HepG2 (cell line): Measurements from ENCODE around the gene PRM3. TPM values are rescaled to one million over a fixed set of nuclear protein-coding genes. Genes with fewer than 3 reads are reported as not detected.
A peak's percentile ranks its signal among the peaks of the same experiment; 100 is the strongest.

Source experiments
- ATAC-seq: fragments of 200-7000 bp; cut with Tn5 transposase; 3 replicates; pipeline ENCODE4 v1.9.1; 2020; ENCODE audit warnings: mild to moderate bottlenecking, moderate library complexity
- BruUV-seq: library from RNA; stranded (reverse); fragments of 400-500 nt; replicated peaks from 2 replicates; lab custom pipeline; 2021; lab: Mats Ljungman, UMichigan
- CTCF ChIA-PET: fragments of 300-600 bp; formaldehyde crosslinking; extraction: SDS; loops from one replicate; lab custom pipeline; 2021; ENCODE audit warnings: low total read pairs, inconsistent platforms, low intra/inter-chr PET ratio; lab: Yijun Ruan, JAX
- POLR2A ChIA-PET: fragments of 350-600 bp; sonication (Branson Sonifier 250); formaldehyde crosslinking; loops from one replicate; lab custom pipeline; 2020; ENCODE audit warnings: antibody characterized with exemption, inconsistent platforms; lab: Yijun Ruan, JAX
- DNase-seq: peaks from one replicate; pipeline ENCODE4 v3.0.0-alpha.2; 2015; ENCODE audit warnings: low spot score
- FAIRE-seq: peaks from 3 replicates; lab custom pipeline; 2011; peaks lifted over from hg19 to GRCh38; lab: Jason Lieb, UNC
- H2AFZ ChIP-seq: one replicate; pipeline ENCODE4 v1.6.1; 2011; ENCODE audit warnings: low read length, inconsistent platforms
- H3K27ac ChIP-seq: fragments of 300-600 bp; 3 replicates; pipeline ENCODE4 v1.8.0; 2011; ENCODE audit warnings: mixed run types, mild to moderate bottlenecking, mixed read lengths, low read length, inconsistent platforms; ENCODE audit not compliant: insufficient read depth; ENCODE audit errors: extremely low read length
- H3K27me3 ChIP-seq, 2 experiments: fragments of 200-600 bp in 1 of 2; 2 replicates in 1 of 2; 3 replicates in 1 of 2; pipeline versions ENCODE4 v1.6.0 to v1.8.0; 2011; ENCODE audit warnings: low read length in 2 of 2, mild to moderate bottlenecking in 2 of 2, moderate library complexity in 2 of 2, inconsistent platforms in 1 of 2; ENCODE audit not compliant: insufficient read depth in 2 of 2, control insufficient read depth in 1 of 2
- H3K36me3 ChIP-seq, 2 experiments: fragments of 200-600 bp in 1 of 2; replicated peaks in 1 of 2; 2 replicates in 1 of 2; 3 replicates in 1 of 2; pipeline versions ENCODE4 v1.5.1 to v1.8.0; 2011; ENCODE audit warnings: low read length in 2 of 2, inconsistent platforms in 1 of 2; ENCODE audit not compliant: insufficient read depth in 2 of 2, control insufficient read depth in 1 of 2
- H3K4me1 ChIP-seq: 2 replicates; pipeline ENCODE4 v1.5.1; 2012; ENCODE audit warnings: low read length, inconsistent platforms; ENCODE audit not compliant: insufficient read depth
- H3K4me2 ChIP-seq: 2 replicates; pipeline ENCODE4 v1.6.0; 2011; ENCODE audit warnings: low read depth, low read length, inconsistent platforms
- H3K4me3 ChIP-seq, 3 experiments: fragments of 200-600 bp in 1 of 3; sonication (generic), shearing (Covaris generic) in 1 of 3; replicated peaks in 1 of 3; 2 replicates each; pipeline ENCODE4 v1.5.1; 2011 to 2016; ENCODE audit warnings: low read length in 3 of 3, inconsistent platforms in 2 of 3, low read depth in 2 of 3, mild to moderate bottlenecking in 2 of 3, control low read depth in 1 of 3, mixed read lengths in 1 of 3; ENCODE audit not compliant: insufficient read depth in 1 of 3
- H3K79me2 ChIP-seq: one replicate; pipeline ENCODE4 v1.6.1; 2011; ENCODE audit warnings: low read length, inconsistent platforms; ENCODE audit not compliant: insufficient read depth
- H3K9ac ChIP-seq: 2 replicates; pipeline ENCODE4 v1.6.0; 2011; ENCODE audit warnings: mild to moderate bottlenecking, low read depth, low read length, inconsistent platforms; ENCODE audit not compliant: insufficient read depth
- H3K9me3 ChIP-seq: 2 replicates; pipeline ENCODE4 v1.5.1; 2012; ENCODE audit warnings: mild to moderate bottlenecking, low read length
- H4K20me1 ChIP-seq: 2 replicates; pipeline ENCODE4 v1.6.0; 2011; ENCODE audit warnings: inconsistent platforms, mild to moderate bottlenecking, low read length, moderate library complexity; ENCODE audit not compliant: insufficient read depth
- NFYB ChIP-seq: sonication (generic); formaldehyde crosslinking; IDR thresholded peaks from 2 replicates; pipeline ENCODE4 v1.4.0; 2020; ENCODE audit warnings: missing genetic modification reagents
- TBX3 ChIP-seq: fragments of 450-650 bp; IDR thresholded peaks from 2 replicates; pipeline ENCODE4 v1.6.1; 2017; ENCODE audit warnings: antibody characterized with exemption, mild to moderate bottlenecking, inconsistent platforms, borderline replicate concordance
- ZMYM4 ChIP-seq: sonication (generic); formaldehyde crosslinking; IDR thresholded peaks from 2 replicates; pipeline ENCODE4 v1.8.1; 2023; ENCODE audit warnings: mild to moderate bottlenecking, missing genetic modification reagents
- ZNF770 ChIP-seq: sonication (generic); formaldehyde crosslinking; IDR thresholded peaks from 2 replicates; pipeline ENCODE4 v1.5.0; 2020; ENCODE audit warnings: mild to moderate bottlenecking, missing genetic modification reagents
- WGBS: methylation state at CpG from one replicate; pipeline ENCODE4 v1.1.6; 2017; ENCODE audit warnings: low lambda C conversion rate; 5-methylcytosine and 5-hydroxymethylcytosine counted together
- in situ Hi-C: cut with HindIII; loops from 2 replicates; pipeline ENCODE4 v1.10.0; 2017; ENCODE audit warnings: low pct_unique_long_range_greater_than_20kb; ENCODE audit not compliant: extremely low pct_ligation_motif_present
- intact Hi-C: fragments of 100-400 bp; cut with micrococcal nuclease; formaldehyde crosslinking; loops from one replicate; pipeline ENCODE4 v1.10.0; 2022; ENCODE audit not compliant: unreplicated experiment
- polyA plus RNA-seq, 8 experiments: library from polyadenylated mRNA; depleted of rRNA in 3 of 8; stranded (reverse) in 7 of 8; unstranded in 1 of 8; fragments of >200 nt; fragmentation: Illumina TruSeq in 4 of 8; extraction: Trizol in 4 of 8; gene quantifications; 2 replicates each; pipeline versions ENCODE4 v1.2.1 to v1.2.3, GENCODE V29; 2011 to 2016; ENCODE audit warnings: low read depth in 4 of 8, missing spikeins in 1 of 8, mixed read lengths in 1 of 8; ENCODE audit not compliant: insufficient read depth in 1 of 8
- total RNA-seq, 5 experiments: library from RNA; depleted of rRNA; stranded (reverse); fragments of >200 nt; fragmentation: Illumina TruSeq; extraction: Trizol; gene quantifications; 2 replicates each; pipeline ENCODE4 v1.2.3, GENCODE V29; 2016; ENCODE audit warnings: low read depth in 1 of 5

PRM3 gene
- total and polyA plus RNA-seq, 2 of the 13 experiments (the other 11 are each of a cell fraction or from before 2014, with no cell fraction given), result not detected

- Histone ChIP-seq H3K4me3 (no peak overlapping the region), H3K27ac (no peak overlapping the region), H3K27me3 (peaks cover 1 to 28% of the 10 kb centered on the region in 2 experiments; a peak in 3 of 5 replicates), H3K79me2 (no peaks in the 10 kb centered on the region), H3K9ac (no peak overlapping the region), H4K20me1 (no peaks in the 10 kb centered on the region), H3K36me3 (no peaks in the 10 kb centered on the region), H3K9me3 (no peaks in the 10 kb centered on the region)
- no peak for ATAC-seq
- POLR2A ChIA-PET, result interaction anchor here (1.5 to 1.8 kb wide), 2 partner anchors 9 to 13 kb away, joined by 5 to 7 read pairs; partner anchors contain the start of gene SOCS1
- intact Hi-C loops, result no loop called here
- DNase-seq, result no peak
- no peak for TF ChIP-seq NFYB
- no peak for TF ChIP-seq ZMYM4 (CRISPR knock-in tag)
- TF ChIP-seq TBX3, result 0 out of 2 replicates have a peak, but pooled peaks have one; percentile 9
- TF ChIP-seq, all 625 proteins: peak for 1
- peaks cover 39% of the 10 kb centered on the region for H3K4me1 ChIP-seq
- WGBS, result 52% methylated on average over 12 of the region's 12 CpGs
- no peak overlapping the region for H2AFZ ChIP-seq
- CTCF ChIA-PET, result no interaction called here
- in situ Hi-C loops, result no loop called here
- FAIRE-seq, result no peak
- BruUV-seq, result no TSS peak
- peak overlapping the region; percentile 8; the same call in 1 of the 2 replicates for H3K4me2 ChIP-seq
Measured at GRCh38 chr16:11242658-11243057, 30.8 kb downstream of the PRM3 start.

GRCh38 chr16:11241480-11242204 lies 31.8 kb downstream of the PRM3 start:
- no peak for FAIRE-seq
- WGBS, result 47% methylated on average over 5 of the region's 5 CpGs
- Histone ChIP-seq H2AFZ (no peak overlapping the region), H3K36me3 (no peaks in the 10 kb centered on the region), H4K20me1 (no peaks in the 10 kb centered on the region), H3K9ac (no peak overlapping the region), H3K4me3 (no peak overlapping the region), H3K27ac (no peak overlapping the region), H3K9me3 (no peaks in the 10 kb centered on the region), H3K27me3 (peaks cover 1 to 28% of the 10 kb centered on the region in 2 experiments; a peak in 3 of 5 replicates), H3K4me1 (peaks cover 39% of the 10 kb centered on the region), H3K79me2 (no peaks in the 10 kb centered on the region), H3K4me2 (no peak overlapping the region)
- no peak for DNase-seq
- BruUV-seq, result no TSS peak
- intact Hi-C loops (no loop called here), in situ Hi-C loops (no loop called here)
- ChIA-PET CTCF (no interaction called here), POLR2A (interaction anchor here (1.1 to 1.8 kb wide), 2 partner anchors 11 to 13 kb away, joined by 3 to 11 read pairs; partner anchors contain the start of gene SOCS1)
- no peak for ATAC-seq
- TF ChIP-seq ZNF770 (CRISPR knock-in tag), result peak; percentile 51
